Chondrocyte (in vitro differentiated cells): ENCODE data around the gene CCDC86. TPM values are rescaled to one million over a fixed set of nuclear protein-coding genes. Genes with fewer than 3 reads are reported as not detected.

ENCODE experiments used
- DNase-seq: peaks from one replicate; pipeline ENCODE4 v3.0.0; 2021; ENCODE audit warnings: mixed read lengths, low spot score
- H3K27ac Mint-ChIP-seq: one replicate; pipeline ENCODE4 v1.8.0; 2021; ENCODE audit warnings: mild to moderate bottlenecking, moderate library complexity, mixed read lengths; ENCODE audit not compliant: unreplicated experiment
- H3K27me3 Mint-ChIP-seq: 2 replicates; pipeline ENCODE4 v1.8.0; 2021; ENCODE audit warnings: low read depth, mixed read lengths
- H3K36me3 Mint-ChIP-seq: 2 replicates; pipeline ENCODE4 v1.8.0; 2021; ENCODE audit warnings: low read depth, mixed read lengths
- H3K4me1 Mint-ChIP-seq: 2 replicates; pipeline ENCODE4 v1.8.0; 2021; ENCODE audit warnings: low read depth, mild to moderate bottlenecking, mixed read lengths
- H3K4me3 Mint-ChIP-seq: one replicate; pipeline ENCODE4 v1.8.0; 2021; ENCODE audit warnings: mild to moderate bottlenecking, moderate library complexity, mixed read lengths; ENCODE audit not compliant: unreplicated experiment
- H3K9me3 Mint-ChIP-seq: 2 replicates; pipeline ENCODE4 v1.8.0; 2021; ENCODE audit warnings: low read depth, mixed read lengths
- total RNA-seq: library from RNA; stranded (reverse); gene quantifications from 3 replicates; pipeline ENCODE4 v1.2.1, GENCODE V29; 2021
- TF ChIP-seq, protein P1 (sequence below): fragments of 200-600 bp; sonication (generic); IDR thresholded peaks from 2 replicates; pipeline ENCODE4 v1.5.0; 2021; ENCODE audit warnings: antibody characterized with exemption, mild to moderate bottlenecking, moderate library complexity

The CCDC86 gene
- total RNA-seq, 1 donor from 2014 or later = 18.6 TPM

DNA sequence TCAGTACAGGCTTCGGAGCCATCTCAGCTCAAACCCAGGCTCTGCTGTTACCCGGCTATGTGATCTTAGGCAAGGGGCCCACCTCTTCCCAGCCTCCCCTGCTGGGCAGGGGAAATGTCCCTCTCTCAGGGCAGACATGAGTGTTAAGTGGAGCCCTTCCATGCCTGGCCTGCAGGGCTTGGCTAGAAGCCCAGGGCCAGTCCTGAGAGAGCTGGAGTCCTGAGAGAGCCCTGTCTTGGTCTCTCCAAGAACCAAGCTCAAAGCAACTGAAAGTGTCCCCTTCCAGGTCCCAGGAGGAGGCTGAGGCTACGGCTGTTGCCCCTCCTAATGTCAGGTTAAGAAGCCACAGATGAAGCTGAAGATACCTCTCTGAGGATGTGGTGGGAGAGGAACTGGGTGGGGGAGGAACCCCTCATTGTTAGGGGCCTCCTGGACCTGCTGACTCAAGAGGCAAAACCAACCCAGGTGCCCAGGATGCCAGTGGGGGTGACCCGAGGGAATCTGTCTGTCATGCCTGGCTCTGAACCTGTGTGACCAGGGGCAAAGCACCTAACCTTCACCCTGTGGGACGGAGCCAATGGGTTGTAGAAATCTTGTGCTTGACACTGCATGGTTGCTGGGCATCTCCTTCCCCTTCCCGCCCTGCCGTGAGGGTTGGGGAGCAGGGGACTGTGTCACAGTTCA is 29.6 kb downstream of the CCDC86 start:
- no peaks in the 10 kb centered on the region for H3K36me3 Mint-ChIP-seq
- H3K4me3 Mint-ChIP-seq = no peak overlapping the region
- TF ChIP-seq, protein P1, sequence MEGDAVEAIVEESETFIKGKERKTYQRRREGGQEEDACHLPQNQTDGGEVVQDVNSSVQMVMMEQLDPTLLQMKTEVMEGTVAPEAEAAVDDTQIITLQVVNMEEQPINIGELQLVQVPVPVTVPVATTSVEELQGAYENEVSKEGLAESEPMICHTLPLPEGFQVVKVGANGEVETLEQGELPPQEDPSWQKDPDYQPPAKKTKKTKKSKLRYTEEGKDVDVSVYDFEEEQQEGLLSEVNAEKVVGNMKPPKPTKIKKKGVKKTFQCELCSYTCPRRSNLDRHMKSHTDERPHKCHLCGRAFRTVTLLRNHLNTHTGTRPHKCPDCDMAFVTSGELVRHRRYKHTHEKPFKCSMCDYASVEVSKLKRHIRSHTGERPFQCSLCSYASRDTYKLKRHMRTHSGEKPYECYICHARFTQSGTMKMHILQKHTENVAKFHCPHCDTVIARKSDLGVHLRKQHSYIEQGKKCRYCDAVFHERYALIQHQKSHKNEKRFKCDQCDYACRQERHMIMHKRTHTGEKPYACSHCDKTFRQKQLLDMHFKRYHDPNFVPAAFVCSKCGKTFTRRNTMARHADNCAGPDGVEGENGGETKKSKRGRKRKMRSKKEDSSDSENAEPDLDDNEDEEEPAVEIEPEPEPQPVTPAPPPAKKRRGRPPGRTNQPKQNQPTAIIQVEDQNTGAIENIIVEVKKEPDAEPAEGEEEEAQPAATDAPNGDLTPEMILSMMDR = peak; percentile 47
- no peak overlapping the region for H3K27ac Mint-ChIP-seq
- peaks cover 30% of the 10 kb centered on the region for H3K4me1 Mint-ChIP-seq
- H3K27me3 Mint-ChIP-seq = peaks cover 2% of the 10 kb centered on the region
- DNase-seq = peak; percentile 56
- H3K9me3 Mint-ChIP-seq = no peaks in the 10 kb centered on the region

DNA sequence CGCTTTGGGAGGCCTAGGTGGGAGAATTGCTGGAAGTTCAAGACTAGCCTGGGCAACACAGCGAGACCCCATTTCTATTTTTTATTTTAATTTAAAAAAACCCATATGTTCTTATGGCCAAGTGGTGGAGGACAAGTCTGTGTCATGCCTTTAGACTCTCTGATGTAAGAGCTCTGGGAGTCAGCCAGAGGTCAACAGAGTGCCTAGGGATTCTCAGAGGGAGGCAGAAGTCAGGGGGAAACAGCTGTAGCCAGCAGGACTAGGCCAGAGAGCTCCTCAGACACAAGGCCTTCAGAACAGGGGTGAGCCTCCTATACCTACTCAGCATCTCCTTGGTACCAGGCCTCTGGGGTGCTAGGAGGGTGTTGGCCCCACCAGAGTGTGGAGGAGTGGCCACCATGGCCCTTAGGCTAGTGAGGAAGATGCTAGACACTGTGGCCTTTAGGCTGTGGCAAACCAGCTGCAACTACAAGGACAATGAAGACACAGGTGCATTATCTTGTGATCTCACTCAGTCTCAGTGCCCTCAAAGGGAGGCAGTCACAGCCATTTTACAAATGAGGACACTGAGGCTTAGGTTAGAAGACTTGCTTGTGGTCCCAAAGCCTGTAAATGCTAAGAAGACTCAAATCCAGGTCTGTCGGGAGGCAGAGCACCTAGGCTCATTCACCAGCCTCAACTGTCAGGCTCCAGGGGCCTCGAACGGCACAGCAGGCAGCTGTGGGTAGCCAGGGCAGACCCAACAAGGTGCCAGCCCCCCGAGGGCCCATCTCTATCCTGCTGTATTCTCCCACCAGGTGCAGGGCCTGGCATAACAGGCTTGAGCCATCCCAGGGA is 30.4 kb downstream of the CCDC86 start:
- TF ChIP-seq, protein P1 = no peak
- DNase-seq = peak; percentile 52
- Mint-ChIP-seq H3K4me3 (no peak overlapping the region), H3K27me3 (peaks cover 2% of the 10 kb centered on the region), H3K4me1 (peaks cover 25% of the 10 kb centered on the region), H3K27ac (no peak overlapping the region), H3K9me3 (no peaks in the 10 kb centered on the region), H3K36me3 (no peaks in the 10 kb centered on the region)

DNA sequence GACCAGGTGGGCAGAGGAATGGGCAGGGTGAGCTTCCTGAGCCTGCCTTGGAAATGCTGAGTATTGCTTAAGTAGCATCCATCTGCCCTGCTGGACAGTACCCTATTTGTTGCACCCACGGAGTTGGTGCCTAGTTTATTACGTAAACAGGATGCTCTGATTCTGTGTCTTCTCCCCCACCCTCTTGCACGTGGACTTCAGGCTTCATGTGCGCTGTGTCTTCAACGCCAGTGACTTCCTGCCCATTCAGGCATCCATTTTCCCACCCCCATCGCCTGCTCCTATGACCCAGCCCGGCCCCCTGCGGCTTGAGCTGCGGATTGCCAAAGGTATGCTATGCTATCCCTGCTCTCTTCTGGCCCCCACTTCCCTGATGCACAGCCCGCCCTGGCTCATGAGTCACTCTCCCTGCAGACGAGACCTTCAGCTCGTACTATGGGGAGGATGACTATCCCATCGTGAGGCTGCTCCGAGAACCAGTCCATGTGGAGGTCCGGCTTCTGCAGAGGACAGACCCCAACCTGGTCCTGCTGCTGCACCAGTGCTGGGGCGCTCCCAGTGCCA is 31.1 kb downstream of the CCDC86 start:
- Mint-ChIP-seq H3K9me3 (no peaks in the 10 kb centered on the region), H3K27me3 (peaks cover 2% of the 10 kb centered on the region), H3K4me1 (peaks cover 25% of the 10 kb centered on the region), H3K36me3 (no peaks in the 10 kb centered on the region), H3K4me3 (no peak overlapping the region), H3K27ac (peak overlapping the region; percentile 17)
- DNase-seq = peak; percentile 75
- TF ChIP-seq, protein P1 = no peak

DNA sequence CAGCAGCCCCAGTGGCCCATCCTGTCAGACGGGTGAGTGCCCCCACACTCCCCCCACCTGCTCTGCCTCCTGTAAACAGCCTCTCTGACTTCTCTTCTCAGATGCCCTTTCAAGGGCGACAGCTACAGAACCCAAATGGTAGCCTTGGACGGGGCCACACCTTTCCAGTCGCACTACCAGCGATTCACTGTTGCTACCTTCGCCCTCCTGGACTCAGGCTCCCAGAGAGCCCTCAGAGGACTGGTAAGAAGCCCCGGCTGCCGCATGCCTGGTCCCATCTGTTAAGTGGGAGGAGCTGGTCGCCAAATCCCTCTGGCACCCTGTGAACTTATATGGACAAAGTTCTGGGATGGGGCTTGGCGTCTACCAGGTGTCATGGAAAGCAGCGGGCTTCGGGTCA is 31.6 kb downstream of the CCDC86 start:
- TF ChIP-seq, protein P1 = no peak
- no peak overlapping the region for H3K4me3 Mint-ChIP-seq
- peaks cover 2% of the 10 kb centered on the region for H3K27me3 Mint-ChIP-seq
- peaks cover 25% of the 10 kb centered on the region for H3K4me1 Mint-ChIP-seq
- H3K9me3 Mint-ChIP-seq = no peaks in the 10 kb centered on the region
- peak; percentile 63 for DNase-seq
- H3K27ac Mint-ChIP-seq = no peak overlapping the region
- H3K36me3 Mint-ChIP-seq = no peaks in the 10 kb centered on the region
